D341Med (cell line): ENCODE measurements around the gene SRC.
"Not testable (repeated sequence)": the region's sequence is repeated elsewhere in the genome, so short reads cannot be mapped to it uniquely, and the experiment has no call there.

Source experiments
- DNase-seq: peaks from one replicate; pipeline ENCODE4 v3.0.0; 2012; ENCODE audit warnings: low spot score

Gene SRC

GRCh38 chr20:37336369-37337207 is 9.4 kb upstream of the SRC start:
- DNase-seq, result no peak

DNA sequence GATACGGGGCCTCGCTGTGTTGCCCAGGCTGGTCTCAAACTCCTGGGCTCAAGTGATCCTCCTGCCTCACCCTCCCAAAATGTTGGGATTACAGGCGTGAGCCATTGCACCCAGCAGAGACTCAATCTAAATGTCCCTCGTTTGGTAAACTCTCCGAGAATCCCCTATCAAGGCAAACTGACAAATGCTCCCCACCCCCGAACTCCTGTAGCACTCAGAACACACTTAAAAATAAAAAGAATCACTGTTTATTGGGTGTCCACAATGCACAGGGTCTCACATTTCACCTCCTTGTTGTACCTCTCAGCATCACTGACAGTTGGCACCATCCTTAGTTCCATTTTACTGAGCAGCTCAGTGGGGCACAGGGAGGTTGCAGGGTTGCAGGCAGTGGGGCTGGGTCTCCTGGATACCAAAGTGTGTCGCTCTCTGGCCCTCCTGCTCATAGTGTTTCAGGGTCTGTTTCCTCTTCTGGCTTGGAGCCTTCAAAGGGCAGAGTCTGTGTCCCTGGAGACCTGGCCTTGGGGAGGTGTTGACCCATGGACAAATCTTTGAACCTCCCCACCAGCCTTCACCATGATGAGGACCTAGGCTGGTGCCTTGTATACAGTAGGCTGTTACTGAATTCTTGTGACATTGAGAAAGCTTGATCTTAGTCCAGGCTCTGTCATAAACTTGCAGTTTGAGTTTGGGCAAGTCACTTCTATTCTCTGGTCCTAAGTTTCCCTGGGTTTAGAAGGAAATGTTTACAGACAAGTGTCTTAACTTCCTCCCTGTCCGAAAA is 8.5 kb upstream of the SRC start:
- no peak for DNase-seq

DNA sequence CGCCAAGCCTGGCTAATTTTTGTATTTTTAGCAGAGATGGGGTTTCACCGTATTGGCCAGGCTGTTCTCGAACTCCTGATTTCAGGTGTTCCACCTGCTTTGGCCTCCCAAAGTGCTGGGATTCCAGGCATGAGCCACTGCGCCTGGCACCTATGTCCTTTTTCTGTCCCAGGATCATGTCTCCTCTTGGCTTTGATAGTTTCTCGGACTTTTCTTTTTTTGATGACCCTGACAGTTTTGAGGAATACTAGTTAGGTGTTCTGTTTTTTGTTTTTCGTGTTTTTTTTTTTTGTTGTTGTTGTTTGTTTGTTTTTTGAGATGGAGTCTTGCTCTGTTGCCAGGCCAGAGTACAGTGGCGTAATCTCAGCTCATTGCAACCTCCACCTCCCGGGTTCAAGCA is 7.6 kb upstream of the SRC start:
- DNase-seq, result not testable (repeated sequence)

GRCh38 chr20:37339208-37339607 is 6.7 kb upstream of the SRC start:
- no peak for DNase-seq

DNA sequence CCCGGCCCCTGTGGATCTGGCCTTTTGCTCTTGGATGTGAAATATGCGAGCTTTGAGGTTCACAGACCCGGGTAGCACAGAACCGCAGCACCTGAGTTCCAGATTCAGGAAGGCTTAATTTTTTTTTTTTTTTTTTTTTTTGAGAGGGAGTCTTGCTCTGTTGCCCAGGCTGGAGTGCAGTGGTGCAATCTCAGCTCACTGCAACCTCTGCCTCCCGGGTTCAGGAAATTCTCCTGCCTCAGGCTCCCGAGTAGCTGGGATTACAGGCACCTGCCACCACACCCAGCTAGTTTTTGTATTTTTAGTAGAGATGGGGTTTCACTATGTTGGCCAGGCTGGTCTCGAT is 6.2 kb upstream of the SRC start:
- not testable (repeated sequence) for DNase-seq

DNA sequence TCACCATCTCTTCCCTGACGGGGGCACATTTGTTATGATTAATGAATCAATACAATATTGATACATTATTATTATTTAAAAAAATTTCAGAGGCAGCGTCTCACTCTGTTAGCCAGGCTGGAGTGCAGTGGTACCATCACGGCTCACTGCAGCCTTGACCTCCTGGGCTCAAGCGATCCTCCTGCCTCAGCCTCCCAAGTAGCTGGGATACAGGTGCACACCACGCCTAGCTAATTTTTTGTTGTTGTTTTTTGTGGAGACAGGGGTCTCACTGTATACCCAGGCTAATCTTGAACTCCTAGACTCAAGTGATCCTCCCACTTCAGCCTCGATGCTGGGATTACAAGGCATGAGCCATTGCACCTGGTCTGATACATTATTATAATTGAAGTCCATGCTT is 4.9 kb upstream of the SRC start:
- DNase-seq, result no peak

DNA sequence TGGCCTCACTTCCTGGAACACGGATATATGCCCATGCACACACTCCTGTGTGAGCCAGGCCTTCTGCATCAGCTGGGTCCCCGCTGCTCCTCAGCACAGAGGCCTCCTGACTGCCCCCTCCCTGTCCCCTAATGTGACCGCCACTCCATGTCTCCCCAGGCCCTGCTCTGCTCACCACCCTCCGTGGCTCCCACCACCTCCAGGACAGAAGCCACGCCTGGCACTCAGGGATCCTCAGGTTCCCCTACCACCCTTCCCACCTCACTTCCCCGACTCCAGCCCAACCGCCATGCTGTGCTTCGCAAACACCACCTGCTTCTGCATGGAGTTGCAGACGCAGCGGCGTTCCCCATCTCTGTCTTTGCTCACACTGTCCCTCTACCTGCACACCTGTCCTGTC is 4.3 kb upstream of the SRC start:
- no peak for DNase-seq

DNA sequence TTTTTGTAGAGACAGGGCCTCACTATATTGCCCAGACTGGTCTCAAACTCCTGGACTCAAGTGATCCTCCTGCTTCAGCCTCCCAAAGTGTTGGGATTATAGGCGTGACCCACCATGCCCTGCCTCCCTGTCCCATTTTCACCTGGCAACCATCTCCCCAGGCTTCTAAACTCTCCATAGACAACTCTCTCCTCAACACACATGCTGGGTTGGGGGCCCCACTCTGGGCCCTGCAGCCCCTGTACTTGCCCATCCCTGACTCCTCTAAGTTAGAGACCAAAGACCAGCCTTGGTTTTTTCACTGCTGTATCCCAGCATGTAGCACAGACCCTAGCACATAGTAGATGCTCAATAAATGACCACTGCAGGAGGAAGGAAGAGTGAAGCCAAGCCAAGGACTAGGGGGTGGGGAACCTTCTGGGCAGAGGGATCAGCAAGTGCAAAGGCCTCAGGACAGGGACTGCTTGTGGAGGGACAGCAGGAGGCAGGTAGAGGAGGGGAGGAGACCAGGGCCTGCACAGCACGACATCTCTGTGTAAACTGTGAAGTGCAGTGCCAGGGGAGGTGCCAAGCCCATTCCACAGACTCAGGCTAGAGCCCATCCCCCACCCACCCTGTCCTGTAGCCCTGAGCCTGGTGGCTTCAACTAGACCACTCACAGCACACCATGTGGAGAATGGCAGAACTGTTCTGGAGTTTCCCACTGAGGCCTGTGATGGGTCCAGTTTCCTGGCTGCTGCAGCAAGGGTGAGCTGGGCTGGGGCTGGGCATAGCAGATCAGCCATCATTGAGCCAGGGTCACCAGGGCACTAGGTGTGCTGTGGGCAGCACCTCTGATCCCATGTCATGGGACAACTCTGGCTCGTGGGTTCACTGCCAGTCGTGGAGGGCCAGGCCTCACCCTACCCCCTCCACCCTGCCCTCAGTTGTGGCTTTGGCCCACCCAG is 3.4 kb upstream of the SRC start:
- no peak for DNase-seq

DNA sequence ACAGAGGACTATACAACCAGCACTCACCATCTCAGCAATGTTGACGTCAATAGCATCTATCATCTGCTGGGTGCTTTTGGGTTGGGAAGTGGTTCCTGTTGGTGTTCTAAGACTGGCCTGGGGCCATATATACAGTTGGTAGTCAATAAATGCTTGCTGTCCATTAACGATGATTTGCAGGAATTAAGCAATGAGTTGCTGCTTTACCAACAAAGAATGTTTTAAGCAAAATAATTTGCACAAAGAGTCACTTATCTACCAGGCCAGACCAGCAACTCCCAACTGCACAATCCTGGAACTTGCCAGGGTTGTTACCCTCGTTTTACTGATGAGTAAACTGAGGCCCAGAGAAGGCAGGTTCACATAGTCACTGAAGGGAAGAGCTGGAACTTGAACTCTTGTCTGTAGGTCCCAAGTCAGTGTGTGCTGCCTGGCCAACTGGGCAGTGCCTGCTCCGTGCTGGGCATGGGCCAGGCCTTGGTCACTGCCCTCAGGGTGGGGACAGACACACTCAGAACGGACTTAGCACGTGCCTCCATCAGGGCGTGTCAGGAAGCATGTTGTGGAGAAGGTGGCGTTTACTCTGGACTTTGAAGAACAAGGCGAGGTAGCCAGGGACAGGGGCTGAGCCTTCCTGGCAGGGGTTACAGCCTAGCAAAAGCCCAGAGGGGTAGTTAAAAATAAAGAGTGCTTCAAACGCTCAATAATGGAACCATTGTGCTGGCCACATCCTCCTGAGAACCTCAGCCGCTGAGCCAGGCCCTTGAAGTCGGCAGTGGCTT is 2.5 kb upstream of the SRC start:
- no peak for DNase-seq

DNA sequence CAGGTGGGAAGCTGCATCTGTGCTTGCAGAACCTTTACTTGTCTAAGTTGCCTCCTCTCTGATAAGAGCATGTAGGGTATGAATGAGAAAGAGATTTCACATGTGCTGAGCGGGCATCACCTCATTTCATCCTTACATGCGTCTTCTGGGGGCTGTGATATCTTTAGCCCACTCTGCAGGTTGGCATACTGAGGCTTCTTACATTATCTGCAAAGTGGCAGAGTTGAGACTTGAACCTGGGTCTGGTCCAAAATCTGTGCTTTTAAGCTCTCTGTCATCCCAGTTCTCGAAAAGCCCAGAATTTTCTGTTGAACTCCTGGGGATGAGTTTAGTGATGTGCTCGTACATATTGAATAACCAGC is 2.0 kb upstream of the SRC start:
- no peak for DNase-seq

DNA sequence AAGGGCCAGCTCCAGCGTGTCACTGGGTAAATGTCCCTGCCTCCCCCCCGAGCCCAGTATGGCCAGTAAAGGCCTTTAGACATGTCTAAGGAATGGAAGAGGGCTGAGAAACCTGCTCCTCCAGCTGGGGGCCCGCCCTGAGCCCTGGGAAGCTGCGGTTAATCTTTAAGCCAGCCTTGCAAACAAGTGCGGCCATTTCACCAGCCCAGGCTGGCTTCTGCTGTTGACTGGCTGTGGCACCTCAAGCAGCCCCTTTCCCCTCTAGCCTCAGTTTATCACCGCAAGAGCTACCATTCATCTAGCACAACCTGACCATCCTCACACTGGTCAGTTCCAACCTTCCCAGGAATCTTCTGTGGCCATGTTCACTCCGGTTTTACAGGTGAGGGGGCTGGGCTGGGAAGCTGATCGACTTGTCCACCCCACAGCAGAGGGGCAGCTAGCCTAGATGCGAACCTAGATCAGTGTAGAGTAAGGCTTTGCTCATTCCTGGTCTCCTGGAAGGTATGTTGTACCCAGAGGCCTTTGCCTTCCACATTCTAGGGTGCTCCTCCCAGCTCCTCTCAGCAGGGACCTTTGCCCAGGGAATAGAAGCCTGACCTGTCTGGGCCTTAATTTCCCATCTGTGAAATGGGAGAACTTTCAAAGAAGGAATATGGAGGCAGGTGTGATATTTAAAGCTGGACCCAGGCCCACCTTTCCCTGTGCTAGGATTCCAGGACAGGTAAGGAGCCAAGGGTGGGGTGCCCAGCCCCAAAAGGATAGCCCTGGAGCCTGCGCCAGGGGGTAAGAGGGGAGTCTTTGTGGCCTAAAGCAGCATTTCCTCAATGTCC is 1.2 kb upstream of the SRC start:
- DNase-seq, result peak; percentile 40

GRCh38 chr20:37346236-37346534 is 245 bp downstream of the SRC start:
- DNase-seq, result no peak

DNA sequence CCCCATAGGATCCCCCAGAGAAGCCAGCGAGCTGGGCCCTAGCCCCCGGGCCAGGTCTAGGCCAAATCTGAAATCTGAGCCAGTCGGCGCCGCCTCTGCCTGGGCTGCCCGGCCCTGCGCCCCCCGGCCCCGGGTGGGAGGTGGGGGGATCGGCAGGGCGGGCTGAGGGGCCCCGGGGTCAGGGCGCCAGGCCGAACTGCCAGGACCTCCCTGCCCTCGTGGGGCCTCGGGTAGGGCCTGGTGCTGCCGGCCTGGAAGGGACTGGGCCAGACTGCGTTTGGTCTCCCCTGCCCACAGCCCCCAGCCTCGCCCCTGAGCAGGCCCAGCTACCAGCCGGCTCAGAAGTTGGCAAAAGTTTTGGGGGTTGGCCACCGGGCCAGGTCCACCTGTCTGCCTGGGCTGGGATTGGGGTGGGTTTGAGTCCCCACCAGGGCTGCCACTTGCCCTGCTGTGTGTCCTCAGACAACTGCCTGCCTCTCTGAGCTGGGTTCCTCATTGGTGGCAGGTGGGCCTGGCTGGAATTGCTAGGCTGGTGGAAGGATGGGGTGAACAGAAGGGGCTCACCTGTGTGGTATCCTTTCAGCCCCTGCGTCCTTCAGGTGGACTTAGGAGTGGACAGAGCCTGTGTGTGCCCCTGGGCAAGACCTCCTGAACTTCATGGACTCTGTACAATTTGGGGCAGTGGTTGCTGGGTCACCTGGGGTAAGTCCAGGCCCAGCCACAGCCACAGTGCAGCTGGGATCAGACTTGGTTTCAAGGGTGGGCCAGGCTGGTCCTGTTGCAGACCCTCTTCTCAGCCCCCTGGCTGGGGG is 801 bp downstream of the SRC start:
- peak; percentile 73 for DNase-seq

- peak; percentile 9 for DNase-seq
These were observed 1.4 kb downstream of the SRC start for GRCh38 chr20:37347347-37347823.

DNA sequence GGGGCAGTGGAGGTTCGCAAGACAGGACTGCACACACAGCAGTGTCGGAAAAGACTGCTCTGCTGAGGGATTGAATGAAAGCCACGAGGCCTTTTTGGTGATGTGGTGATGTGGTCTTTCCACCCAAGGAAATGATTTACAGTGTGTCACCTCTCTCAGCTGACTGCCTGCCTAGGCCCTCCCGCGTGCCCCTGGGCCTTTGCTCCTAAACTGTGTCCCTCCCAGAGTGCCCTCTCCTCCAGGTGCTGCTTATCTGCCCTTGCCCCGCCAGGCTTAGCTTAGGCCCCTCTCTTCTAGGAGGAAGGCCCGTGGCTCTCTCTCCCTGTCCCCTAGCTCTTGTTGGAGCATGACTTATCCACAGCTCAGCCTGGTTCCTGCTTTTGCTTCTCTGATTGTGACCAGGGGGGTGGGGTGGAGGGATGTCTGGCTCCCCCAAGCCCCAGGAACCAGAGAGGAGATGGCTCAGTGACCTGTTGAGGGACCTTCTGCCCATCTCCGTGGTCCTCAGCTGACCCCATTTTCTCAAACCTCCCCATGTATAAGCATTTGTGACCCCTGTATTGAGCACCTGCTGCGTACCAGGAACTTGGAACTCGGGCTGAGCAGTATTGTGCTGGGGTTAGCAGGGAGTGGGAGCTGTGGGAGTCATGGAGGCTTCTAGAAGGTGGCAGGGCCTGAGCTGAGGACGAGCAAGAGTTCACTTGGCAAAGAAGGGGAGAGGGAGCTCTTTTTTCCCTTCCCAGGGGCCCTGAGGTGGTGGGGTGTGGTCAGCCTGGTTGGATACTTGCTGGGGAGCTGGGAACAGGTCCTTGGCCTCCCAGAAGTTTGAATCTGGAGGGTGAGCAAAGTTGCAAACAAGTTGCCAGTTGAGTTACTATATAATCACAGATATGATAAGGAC is 2.2 kb downstream of the SRC start:
- DNase-seq, result peak; percentile 31

DNA sequence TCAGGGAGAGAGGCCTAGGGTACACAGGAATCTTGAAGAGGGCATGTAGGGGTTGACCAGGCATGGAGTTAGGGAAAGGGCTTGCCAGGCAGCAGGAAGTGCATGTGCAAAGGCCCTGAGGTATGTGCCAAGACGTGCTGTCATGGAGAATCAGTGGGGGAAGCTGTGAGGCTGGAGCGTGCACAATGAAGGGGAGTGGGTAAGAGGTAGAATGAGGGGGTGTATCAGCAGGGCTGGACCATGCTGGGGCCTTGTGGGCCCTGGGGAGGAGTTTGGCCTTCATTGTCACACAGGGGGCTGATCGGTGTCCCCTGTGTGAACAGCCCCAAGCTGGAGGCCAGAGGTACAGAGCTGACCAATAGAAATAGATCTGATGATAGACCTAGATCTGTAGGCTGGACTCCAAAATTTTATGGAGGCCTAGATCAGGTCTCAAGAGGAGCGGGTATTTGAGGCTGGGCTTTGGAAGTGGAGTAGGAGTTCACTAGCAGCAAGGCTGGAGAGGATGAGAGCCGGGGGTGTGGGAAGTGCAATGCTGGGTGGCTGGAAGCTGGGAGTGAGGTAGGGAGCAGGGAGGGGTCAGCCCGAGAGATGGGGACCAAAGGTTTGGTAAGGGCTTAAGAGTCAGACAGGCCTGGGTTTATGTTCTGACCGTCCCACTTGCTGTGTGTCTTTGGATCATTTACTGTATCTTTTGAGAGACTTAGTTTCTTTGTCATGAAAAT is 3.0 kb downstream of the SRC start:
- DNase-seq, result peak; percentile 17

DNA sequence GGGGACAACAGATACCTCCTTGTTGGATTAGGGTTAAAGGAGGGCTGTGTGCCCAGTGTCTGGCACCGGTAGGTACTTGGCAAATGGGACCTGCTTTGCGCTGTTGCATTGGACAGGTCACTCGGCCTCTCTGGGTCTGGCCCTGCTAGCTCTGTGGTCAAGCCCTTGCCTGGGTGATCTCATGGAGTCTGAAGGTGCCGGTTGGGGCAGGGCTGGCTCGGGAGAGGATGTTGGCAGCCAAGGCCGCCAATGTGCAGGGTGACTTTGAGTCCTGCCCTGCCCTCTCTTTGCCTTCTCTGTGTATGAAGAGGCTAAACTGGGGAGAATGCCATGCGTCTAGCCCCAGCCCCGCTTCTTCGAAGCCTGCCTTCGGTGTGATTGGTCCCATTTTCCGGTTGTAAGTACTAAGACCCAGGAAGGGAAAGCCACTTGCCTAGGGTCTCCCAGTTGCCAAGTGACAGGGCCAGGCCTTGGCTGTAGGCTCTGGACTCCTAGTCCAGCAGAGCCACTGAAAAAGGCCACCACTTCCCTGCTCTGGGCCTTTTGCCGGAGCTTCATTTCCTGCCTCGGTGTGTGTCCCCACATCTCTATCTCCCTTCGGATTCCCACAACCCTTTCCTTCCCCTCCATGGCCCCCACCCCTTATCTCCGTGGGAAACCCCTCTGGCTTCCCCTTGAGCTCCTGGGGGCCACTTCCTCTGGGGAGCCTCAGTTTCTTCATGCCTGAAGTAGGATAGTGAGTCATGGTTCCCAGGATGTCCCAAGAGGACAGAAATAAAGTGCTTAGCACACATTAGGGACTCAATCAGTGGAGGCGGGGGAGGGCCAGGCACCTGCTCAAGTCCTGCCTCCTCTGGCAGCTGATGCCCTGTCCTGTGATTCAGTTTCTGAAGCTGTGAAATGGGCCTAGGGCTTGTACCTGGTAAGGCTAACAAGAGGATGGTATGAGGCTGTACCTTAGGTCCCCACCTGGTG is 3.9 kb downstream of the SRC start:
- peak; percentile 23 for DNase-seq
